Right lobe of liver (tissue), 6 donors: ENCODE results near the gene SH3BGRL3. TPM values are rescaled to one million over a fixed set of nuclear protein-coding genes. Genes with fewer than 3 reads are reported as not detected.
A peak's percentile ranks its signal among the peaks of the same experiment; 100 is the strongest.

Experiments
- ATAC-seq, 4 donors: fragments of 200-7000 bp; cut with Tn5 transposase; one replicate each; pipeline ENCODE4 v1.9.1; 2020; ENCODE audit warnings: mild to moderate bottlenecking in 4 of 4, moderate library complexity in 4 of 4
- DNase-seq, 3 donors: peaks; one replicate each; pipeline ENCODE4 v3.0.0-alpha.2; 2020
- H3K27ac ChIP-seq, 3 donors: fragments of 200-600 bp; one replicate each; pipeline ENCODE4 v1.8.0; 2022
- H3K27me3 ChIP-seq, 2 donors: fragments of 200-600 bp; one replicate each; pipeline ENCODE4 v1.8.0; 2022
- H3K36me3 ChIP-seq, 4 donors: fragments of 200-600 bp; sonication (generic) in 1 of 4; one replicate each; pipeline versions ENCODE4 v1.5.1 to v1.8.0; 2017 to 2022; ENCODE audit warnings: control low read depth in 1 of 4
- H3K4me1 ChIP-seq, 4 donors: fragments of 200-600 bp; sonication (generic) in 1 of 4; one replicate each; pipeline versions ENCODE4 v1.5.1 to v1.8.0; 2017 to 2022; ENCODE audit warnings: control low read depth in 1 of 4
- H3K4me3 ChIP-seq, 3 donors: fragments of 200-600 bp; one replicate each; pipeline ENCODE4 v1.8.0; 2022
- H3K9me3 ChIP-seq, 4 donors: fragments of 200-600 bp; sonication (generic) in 1 of 4; one replicate each; pipeline versions ENCODE4 v1.5.1 to v1.8.0; 2017 to 2022; ENCODE audit warnings: control low read depth in 1 of 4
- POLR2A ChIP-seq: fragments of 450-650 bp; IDR thresholded peaks from one replicate; pipeline ENCODE4 v1.6.1; 2017; ENCODE audit warnings: antibody characterized with exemption, mild to moderate bottlenecking
- WGBS: methylation state at CpG from one replicate; pipeline ENCODE4 v1.1.6; 2018; ENCODE audit warnings: low coverage, low lambda C conversion rate; ENCODE audit not compliant: insufficient coverage; ENCODE audit errors: missing lambda C conversion rate; 5-methylcytosine and 5-hydroxymethylcytosine counted together
- intact Hi-C, 2 donors: fragments of 100-400 bp; cut with DNase I; formaldehyde crosslinking; loops; one replicate each; pipeline versions ENCODE4 v1.11.2 to v1.14.1; 2022
- total RNA-seq, 6 experiments: library from RNA; depleted of rRNA in 2 of 6; stranded (reverse); fragments of >200 nt in 2 of 6; fragmentation: NEBNext Ultra II Directional in 3 of 6; extraction: Animal tissue kit (Norgen Biotek cat#: 25700) in 3 of 6; gene quantifications; one replicate each; pipeline versions ENCODE4 v1.1.0 to v1.2.4, GENCODE V29; 2016 to 2023
- TF ChIP-seq, protein P1 (sequence below), 4 donors: fragments of 200-600 bp in 3 of 4; fragments of 450-650 bp in 1 of 4; IDR thresholded peaks; one replicate each; pipeline versions ENCODE4 v1.5.1 to v1.8.0; 2016 to 2022; ENCODE audit warnings: antibody characterized with exemption in 4 of 4, mild to moderate bottlenecking in 2 of 4
- donor health status: DM: no; HTN: yes; CAD: no.
- donor health status: DM: no; HTN: no; CAD: no.
- donor health status: DM: no; HTN: no; CAD: no.
- donor health status: DM: no; HTN: yes; CAD: no.
- donor health status: DM: no; HTN: yes; CAD: no.

SH3BGRL3 gene
- total RNA-seq, 6 experiments from 2014 or later, result 26.3 to 61.8 (median 34.9) TPM

DNA sequence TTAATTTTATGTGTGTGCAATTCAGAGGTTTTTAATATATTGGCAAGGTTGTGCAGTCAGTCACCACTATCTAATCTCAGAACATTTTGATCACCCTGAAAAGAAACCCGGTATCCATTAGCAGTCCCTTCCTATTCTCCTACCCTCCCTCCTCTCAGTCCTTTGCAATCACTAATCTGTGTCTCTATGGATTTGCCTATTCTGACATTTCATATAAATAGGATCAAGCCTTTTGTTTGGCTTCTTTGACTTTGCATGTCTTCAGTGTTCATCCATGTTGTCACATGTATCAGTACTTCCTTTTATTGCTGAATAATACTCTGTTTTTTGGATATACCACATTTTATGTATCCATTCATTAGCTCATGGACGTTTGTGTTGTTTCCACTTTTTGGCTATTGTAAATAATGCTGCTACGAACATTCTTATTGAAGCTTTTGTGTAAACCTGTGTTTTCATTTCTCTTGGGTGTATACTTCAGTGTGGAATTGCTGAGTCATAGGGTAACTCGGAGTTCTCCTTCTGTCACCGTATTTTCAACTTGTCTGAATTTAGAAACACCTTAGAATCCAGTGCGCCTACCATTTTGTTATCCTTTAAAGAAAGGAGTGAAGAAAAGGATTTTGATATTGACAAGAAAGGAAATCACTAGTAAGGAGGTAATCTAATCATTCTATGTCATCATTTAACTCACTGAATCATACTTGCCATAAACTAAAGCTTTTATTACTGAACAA is 42.5 kb upstream of the SH3BGRL3 start:
- H3K36me3 ChIP-seq, result no peaks in the 10 kb centered on the region
- peak overlapping the region in 1 of 3 donors; percentile 26 for H3K27ac ChIP-seq
- 56% methylated on average over 6 of the region's 6 CpGs for WGBS
- intact Hi-C loops, result no loop called here
- H3K27me3 ChIP-seq, result no peaks in the 10 kb centered on the region
- DNase-seq (no peak), ATAC-seq (no peak)
- peaks cover 0 to 16% (median 3%) of the 10 kb centered on the region in 4 donors for H3K4me1 ChIP-seq
- H3K9me3 ChIP-seq, result no peaks in the 10 kb centered on the region
- H3K4me3 ChIP-seq, result no peak overlapping the region
- TF ChIP-seq, protein P1, sequence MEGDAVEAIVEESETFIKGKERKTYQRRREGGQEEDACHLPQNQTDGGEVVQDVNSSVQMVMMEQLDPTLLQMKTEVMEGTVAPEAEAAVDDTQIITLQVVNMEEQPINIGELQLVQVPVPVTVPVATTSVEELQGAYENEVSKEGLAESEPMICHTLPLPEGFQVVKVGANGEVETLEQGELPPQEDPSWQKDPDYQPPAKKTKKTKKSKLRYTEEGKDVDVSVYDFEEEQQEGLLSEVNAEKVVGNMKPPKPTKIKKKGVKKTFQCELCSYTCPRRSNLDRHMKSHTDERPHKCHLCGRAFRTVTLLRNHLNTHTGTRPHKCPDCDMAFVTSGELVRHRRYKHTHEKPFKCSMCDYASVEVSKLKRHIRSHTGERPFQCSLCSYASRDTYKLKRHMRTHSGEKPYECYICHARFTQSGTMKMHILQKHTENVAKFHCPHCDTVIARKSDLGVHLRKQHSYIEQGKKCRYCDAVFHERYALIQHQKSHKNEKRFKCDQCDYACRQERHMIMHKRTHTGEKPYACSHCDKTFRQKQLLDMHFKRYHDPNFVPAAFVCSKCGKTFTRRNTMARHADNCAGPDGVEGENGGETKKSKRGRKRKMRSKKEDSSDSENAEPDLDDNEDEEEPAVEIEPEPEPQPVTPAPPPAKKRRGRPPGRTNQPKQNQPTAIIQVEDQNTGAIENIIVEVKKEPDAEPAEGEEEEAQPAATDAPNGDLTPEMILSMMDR (IDR thresholded peaks at IDR 0.05), result no peak
- TF ChIP-seq POLR2A, result no peak

DNA sequence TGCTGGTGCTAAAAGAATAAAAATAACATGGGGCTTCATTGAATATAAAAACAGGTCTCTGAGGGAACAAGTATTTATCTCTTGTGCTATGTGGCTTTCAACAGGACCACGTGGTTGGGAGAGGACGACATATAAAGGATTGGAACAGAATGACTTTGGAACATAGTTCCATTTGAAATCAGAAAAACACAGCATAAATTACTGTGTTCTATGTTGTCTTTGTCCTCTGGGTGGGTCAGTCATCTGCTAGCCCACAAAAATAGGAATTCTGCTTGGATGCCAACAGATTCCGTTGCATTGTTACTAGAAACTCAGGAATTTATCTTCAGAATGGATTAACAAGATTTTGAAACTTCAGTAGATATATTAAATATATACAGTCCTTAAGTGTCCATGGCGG is 40.0 kb upstream of the SH3BGRL3 start:
- Histone ChIP-seq H3K36me3 (peaks cover 0 to 10% (median 0%) of the 10 kb centered on the region in 4 donors), H3K4me1 (peaks cover 0 to 11% (median 0%) of the 10 kb centered on the region in 4 donors), H3K27me3 (no peaks in the 10 kb centered on the region), H3K27ac (no peak overlapping the region), H3K9me3 (no peaks in the 10 kb centered on the region), H3K4me3 (no peak overlapping the region)
- intact Hi-C loops, result no loop called here
- DNase-seq (no peak), ATAC-seq (no peak)
- 96% methylated on average over 4 of the region's 4 CpGs for WGBS
- TF ChIP-seq POLR2A, result no peak
- TF ChIP-seq, protein P1 (IDR thresholded peaks at IDR 0.05), result no peak

DNA sequence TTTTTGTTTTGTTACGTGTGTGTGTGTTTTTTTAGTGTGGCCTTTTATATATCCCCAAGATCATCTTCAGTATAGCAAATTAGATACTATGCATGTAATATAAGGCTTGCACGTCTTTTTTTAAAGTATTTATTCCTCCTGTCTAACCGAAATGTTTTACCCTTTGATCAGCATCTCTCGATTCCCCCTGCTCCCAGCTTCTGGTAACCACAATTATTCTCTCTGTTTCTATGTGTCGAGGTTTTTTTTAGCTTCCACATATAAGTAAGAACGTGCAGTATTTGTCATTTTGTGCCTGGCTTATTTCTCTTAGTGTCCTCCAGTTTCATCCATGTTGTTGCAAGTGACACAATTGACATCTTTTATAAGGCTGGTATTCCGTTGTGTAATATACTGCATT is 27.2 kb upstream of the SH3BGRL3 start:
- no peaks in the 10 kb centered on the region for H3K4me1 ChIP-seq
- no peak for ATAC-seq
- no peak overlapping the region for H3K27ac ChIP-seq
- 77% methylated on average over 7 of the region's 7 CpGs for WGBS
- intact Hi-C loops, result no loop called here
- peaks cover 0 to 20% (median 3%) of the 10 kb centered on the region in 4 donors for H3K36me3 ChIP-seq
- H3K4me3 ChIP-seq, result no peak overlapping the region
- H3K9me3 ChIP-seq, result no peaks in the 10 kb centered on the region
- no peaks in the 10 kb centered on the region for H3K27me3 ChIP-seq
- no peak for DNase-seq
- no peak for TF ChIP-seq POLR2A
- TF ChIP-seq, protein P1 (IDR thresholded peaks at IDR 0.05), result no peak

DNA sequence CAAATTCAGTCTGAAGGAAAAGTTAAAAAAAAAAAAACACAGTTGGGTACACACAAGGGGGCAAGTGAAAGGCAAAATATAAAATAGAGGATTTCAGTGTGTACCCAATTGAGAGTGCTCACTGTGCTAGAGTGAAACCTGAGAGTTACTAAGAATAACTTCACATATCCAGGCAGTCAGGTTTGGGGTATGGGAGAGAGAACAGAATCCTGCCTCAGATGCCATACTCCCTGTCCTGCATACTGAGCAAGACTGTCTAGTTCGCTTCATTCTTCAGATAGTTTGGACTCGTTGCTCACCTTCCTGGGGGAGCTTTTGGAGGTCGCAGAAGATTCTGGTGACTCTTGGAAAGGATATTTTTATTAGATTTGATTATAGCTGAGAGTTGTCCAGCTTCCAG is 25.5 kb upstream of the SH3BGRL3 start:
- no peak overlapping the region for H3K27ac ChIP-seq
- H3K4me1 ChIP-seq, result no peaks in the 10 kb centered on the region
- H3K36me3 ChIP-seq, result peaks cover 0 to 32% (median 4%) of the 10 kb centered on the region in 4 donors
- H3K4me3 ChIP-seq, result no peak overlapping the region
- no peak for DNase-seq
- TF ChIP-seq POLR2A, result no peak
- TF ChIP-seq, protein P1 (IDR thresholded peaks at IDR 0.05), result no peak
- intact Hi-C loops, result no loop called here
- no peak for ATAC-seq
- WGBS, result 93% methylated on average over 3 of the region's 3 CpGs
- no peaks in the 10 kb centered on the region for H3K9me3 ChIP-seq
- H3K27me3 ChIP-seq, result no peaks in the 10 kb centered on the region
